HG03066 (cell line): Measurements from ENCODE around the gene OR4C12.
"Not testable (repeated sequence)": the region's sequence is repeated elsewhere in the genome, so short reads cannot be mapped to it uniquely, and the experiment has no call there.

ENCODE experiments used
- ATAC-seq: cut with Tn5 transposase; IDR thresholded peaks from one replicate; pipeline ENCODE4 v1.9.1; 2021; ENCODE audit warnings: low read depth; ENCODE audit not compliant: unreplicated experiment

OR4C12 gene

GRCh38 chr11:49982435-49982834 lies at the start of gene OR4C12:
TSS of gene OR4C12 (minus strand) at chr11:49982535. CDS start at chr11:49982501, 34 bp downstream.
- not testable (repeated sequence) for ATAC-seq

DNA sequence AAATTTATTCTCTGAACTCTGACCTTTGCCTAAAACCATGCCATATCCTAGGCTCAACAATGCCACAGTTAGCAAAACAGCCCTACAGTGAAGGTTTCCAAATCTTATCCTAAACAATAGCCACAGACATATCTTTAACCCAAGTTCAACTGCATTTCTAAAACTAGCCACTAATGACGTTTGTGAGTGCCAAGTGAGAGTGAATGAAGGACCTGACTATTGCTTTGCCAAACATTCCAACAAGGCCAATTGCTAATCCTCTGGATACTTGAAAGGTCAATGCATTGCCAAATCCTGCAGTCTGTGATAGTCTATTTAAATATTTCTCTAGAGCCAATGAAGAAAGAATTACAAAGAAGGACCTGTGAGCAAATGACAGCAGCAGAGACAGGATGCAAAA lies 47.9 kb upstream of the OR4C12 start:
- no peak for ATAC-seq

DNA sequence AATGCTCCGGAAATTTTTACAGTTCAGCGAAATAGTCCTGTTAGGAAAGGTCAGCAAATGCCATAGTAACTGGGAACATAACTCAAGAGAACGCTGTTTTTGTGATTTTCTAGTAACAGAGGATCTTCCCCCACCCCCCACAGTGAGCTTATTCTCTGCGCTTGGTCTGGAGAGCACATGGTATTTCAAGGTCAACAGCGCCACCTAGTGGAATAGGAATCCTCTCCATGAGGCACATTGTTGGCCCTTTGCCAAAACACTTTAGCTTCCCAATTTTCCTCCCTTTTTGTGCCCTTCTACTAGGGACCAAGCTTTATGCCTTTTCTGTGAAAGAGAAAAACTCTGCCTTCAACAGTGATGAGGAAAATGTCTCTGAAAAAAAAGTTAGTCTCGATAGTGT lies 13.2 kb upstream of the OR4C12 start:
- ATAC-seq = no peak

- not testable (repeated sequence) for ATAC-seq
Measured at GRCh38 chr11:49973439-49973838, 8.9 kb downstream of the OR4C12 start.

GRCh38 chr11:49952091-49952490 lies 30.2 kb downstream of the OR4C12 start, which contains the start of gene OR4C13:
TSS of gene OR4C13 (plus strand) at chr11:49952391. CDS start at chr11:49952423, 32 bp downstream.
- no peak for ATAC-seq

GRCh38 chr11:49948701-49949100 lies 33.6 kb downstream of the OR4C12 start:
- ATAC-seq = not testable (repeated sequence)
